ENCODE data around the gene CDK4. TPM values are rescaled to one million over a fixed set of nuclear protein-coding genes. Genes with fewer than 3 reads are reported as not detected.

The CDK4 gene
- total and polyA plus RNA-seq, 8 donors, result 26.3 to 113 (median 50.5) TPM

DNA sequence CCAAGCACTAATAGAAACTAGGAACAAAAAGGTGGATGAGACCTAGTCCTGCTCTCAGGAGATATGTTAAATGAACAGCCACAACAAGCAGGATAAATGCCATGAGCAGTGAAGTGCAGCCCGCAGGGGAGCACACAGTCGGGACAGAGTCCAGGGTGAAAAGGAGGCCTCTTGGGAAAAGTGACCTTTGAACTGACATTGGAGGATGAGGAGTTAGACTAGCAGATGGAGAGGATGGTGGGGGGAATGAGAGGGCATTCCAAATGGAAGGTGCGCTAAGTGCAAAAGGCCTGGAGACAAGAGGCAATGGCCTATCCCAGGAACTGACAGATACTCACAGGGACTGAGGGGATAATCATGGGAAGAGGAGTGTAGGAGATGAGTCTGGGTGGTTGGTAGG, 53.7 kb downstream of the CDK4 start:
- H3K9me3 ChIP-seq, result peaks cover 0 to 5% (median under 1%) of the 10 kb centered on the region in 4 donors
- no peak overlapping the region for H3K4me3 ChIP-seq
- H3K36me3 ChIP-seq, result peaks cover 18 to 72% (median 68%) of the 10 kb centered on the region in 4 donors
- WGBS, 5 donors, result 88 to 96% (median 92%) methylated on average over 3 of the region's 3 CpGs
- DNase-seq, result no peak
- no peaks in the 10 kb centered on the region for H3K27me3 ChIP-seq
- intact Hi-C loops (cut with DNase I; ENCODE audit: low total_unique reads), result no loop called here
- no peak overlapping the region for H3K27ac ChIP-seq
- TF ChIP-seq EP300 (IDR thresholded peaks at IDR 0.05) (no peak), POLR2A (IDR thresholded peaks at IDR 0.05) (no peak), POLR2AphosphoS5 (IDR thresholded peaks at IDR 0.05) (no peak), CTCF (IDR thresholded peaks at IDR 0.05) (no peak)
- peaks cover 7 to 18% (median 14%) of the 10 kb centered on the region in 4 donors for H3K4me1 ChIP-seq

Other genes starting within 250 kb of the CDK4 start
- gene DDIT3, start 231.8 kb downstream of the CDK4 start, total RNA-seq, result 100 to 1,000 TPM in 1 of 5 donors, 10 to 100 TPM in 3, 1 to 10 TPM in 1; 7.5 to 159 (median 36.2) TPM
- 10 to 100 TPM; 49.7 to 83.4 (median 68.7) TPM for gene DDIT3, start 231.8 kb downstream of the CDK4 start, polyA plus RNA-seq
- gene MBD6, start 229.5 kb downstream of the CDK4 start, total RNA-seq, result 100 to 1,000 TPM in 1 of 5 donors, 10 to 100 TPM in 3, 1 to 10 TPM in 1; 4.8 to 129 (median 32.2) TPM
- 10 to 100 TPM; 23.2 to 30.9 (median 28.7) TPM for gene MBD6, start 229.5 kb downstream of the CDK4 start, polyA plus RNA-seq
- 100 to 1,000 TPM in 3 of 5 donors, 10 to 100 TPM in 2; 28.6 to 177 (median 102) TPM for gene DCTN2, start 205.1 kb downstream of the CDK4 start, total RNA-seq
- 100 to 1,000 TPM in 2 of 3 donors, 10 to 100 TPM in 1; 90.0 to 168 (median 110) TPM for gene DCTN2, start 205.1 kb downstream of the CDK4 start, polyA plus RNA-seq
- gene KIF5A, start 202.3 kb downstream of the CDK4 start, total RNA-seq, result 1 to 10 TPM in 4 of 5 donors, not detected in 1; 1.3 to 2.3 (median 1.6) TPM
- under 1 TPM; 0.19 to 0.40 (median 0.31) TPM for gene KIF5A, start 202.3 kb downstream of the CDK4 start, polyA plus RNA-seq
- gene PIP4K2C, start 161.1 kb downstream of the CDK4 start, total RNA-seq, result 100 to 1,000 TPM in 1 of 5 donors, 10 to 100 TPM in 4; 15.9 to 116 (median 46.1) TPM
- gene PIP4K2C, start 161.1 kb downstream of the CDK4 start, polyA plus RNA-seq, result 10 to 100 TPM; 14.1 to 39.7 (median 20.1) TPM
- 10 to 100 TPM in 3 of 5 donors, 1 to 10 TPM in 2; 5.2 to 49.6 (median 14.3) TPM for gene DTX3, start 147.5 kb downstream of the CDK4 start, total RNA-seq
- gene DTX3, start 147.5 kb downstream of the CDK4 start, polyA plus RNA-seq, result 10 to 100 TPM; 14.6 to 26.9 (median 17.1) TPM
- gene ARHGEF25, start 140.9 kb downstream of the CDK4 start, total RNA-seq, result 100 to 1,000 TPM in 1 of 5 donors, 10 to 100 TPM in 4; 18.7 to 220 (median 31.8) TPM
- 10 to 100 TPM; 22.5 to 48.4 (median 24.8) TPM for gene ARHGEF25, start 140.9 kb downstream of the CDK4 start, polyA plus RNA-seq
- gene B4GALNT1, start 119.1 kb downstream of the CDK4 start, total RNA-seq, result 1 to 10 TPM in 1 of 5 donors, not detected in 4; 1.1 TPM
- gene B4GALNT1, start 119.1 kb downstream of the CDK4 start, polyA plus RNA-seq, result under 1 TPM; 0.31 to 0.75 (median 0.60) TPM
- 100 to 1,000 TPM; 135 to 408 (median 192) TPM for gene OS9, start 58.2 kb downstream of the CDK4 start, total RNA-seq
- 100 to 1,000 TPM in 2 of 3 donors, 10 to 100 TPM in 1; 85.8 to 171 (median 137) TPM for gene OS9, start 58.2 kb downstream of the CDK4 start, polyA plus RNA-seq
- 1 to 10 TPM in 2 of 5 donors, under 1 TPM in 2, not detected in 1; under 0.01 to 5.7 (median 1.5) TPM for gene AGAP2, start 13.6 kb downstream of the CDK4 start, total RNA-seq
- gene AGAP2, start 13.6 kb downstream of the CDK4 start, polyA plus RNA-seq, result under 1 TPM; 0.53 to 0.68 (median 0.61) TPM
- gene TSPAN31, start 7.3 kb downstream of the CDK4 start, total RNA-seq, result 10 to 100 TPM; 10.1 to 46.8 (median 20.4) TPM
- gene TSPAN31, start 7.3 kb downstream of the CDK4 start, polyA plus RNA-seq, result 10 to 100 TPM; 14.7 to 27.5 (median 18.4) TPM
- 10 to 100 TPM in 1 of 5 donors, 1 to 10 TPM in 4; 1.0 to 14.7 (median 8.7) TPM for gene MARCHF9, start 2.8 kb upstream of the CDK4 start, total RNA-seq
- gene MARCHF9, start 2.8 kb upstream of the CDK4 start, polyA plus RNA-seq, result 10 to 100 TPM in 2 of 3 donors, 1 to 10 TPM in 1; 7.0 to 16.0 (median 14.7) TPM
- 1 to 10 TPM in 4 of 5 donors, not detected in 1; 1.0 to 3.1 (median 1.8) TPM for gene CYP27B1, start 14.8 kb upstream of the CDK4 start, total RNA-seq
- gene CYP27B1, start 14.8 kb upstream of the CDK4 start, polyA plus RNA-seq, result 1 to 10 TPM in 1 of 3 donors, under 1 TPM in 2; 0.56 to 1.4 (median 0.73) TPM
- gene METTL1, start 19.8 kb upstream of the CDK4 start, total RNA-seq, result 10 to 100 TPM in 3 of 5 donors, 1 to 10 TPM in 2; 4.4 to 37.9 (median 13.2) TPM
- 10 to 100 TPM; 13.7 to 24.7 (median 20.2) TPM for gene METTL1, start 19.8 kb upstream of the CDK4 start, polyA plus RNA-seq
- gene EEF1AKMT3, start 20.3 kb upstream of the CDK4 start, total RNA-seq, result 10 to 100 TPM in 4 of 5 donors, 1 to 10 TPM in 1; 4.0 to 61.4 (median 16.4) TPM
- gene EEF1AKMT3, start 20.3 kb upstream of the CDK4 start, polyA plus RNA-seq, result 1 to 10 TPM; 3.3 to 5.2 (median 3.5) TPM
- gene TSFM, start 30.5 kb upstream of the CDK4 start, total RNA-seq, result 10 to 100 TPM in 2 of 5 donors, 1 to 10 TPM in 3; 2.3 to 13.8 (median 8.0) TPM
- gene TSFM, start 30.5 kb upstream of the CDK4 start, polyA plus RNA-seq, result 10 to 100 TPM; 32.0 to 39.3 (median 37.0) TPM
- gene AVIL, start 66.4 kb upstream of the CDK4 start, total RNA-seq, result 1 to 10 TPM in 4 of 5 donors, under 1 TPM in 1; 0.45 to 5.8 (median 4.1) TPM
- 1 to 10 TPM; 1.5 to 5.9 (median 2.3) TPM for gene AVIL, start 66.4 kb upstream of the CDK4 start, polyA plus RNA-seq
- 100 to 1,000 TPM in 2 of 5 donors, 10 to 100 TPM in 3; 64.6 to 152 (median 82.4) TPM for gene CTDSP2, start 94.4 kb upstream of the CDK4 start, total RNA-seq
- gene CTDSP2, start 94.4 kb upstream of the CDK4 start, polyA plus RNA-seq, result 10 to 100 TPM; 28.4 to 67.4 (median 65.4) TPM
- gene ATP23, start 189.3 kb upstream of the CDK4 start, total RNA-seq, result 10 to 100 TPM in 1 of 5 donors, 1 to 10 TPM in 4; 4.1 to 18.0 (median 6.1) TPM
- gene ATP23, start 189.3 kb upstream of the CDK4 start, polyA plus RNA-seq, result 10 to 100 TPM in 2 of 3 donors, 1 to 10 TPM in 1; 6.9 to 11.1 (median 10.2) TPM

All from stomach (tissue), 9 donors.